PC-3 (cell line): ENCODE results near the gene TMEM235. TPM values are rescaled to one million over a fixed set of nuclear protein-coding genes. Genes with fewer than 3 reads are reported as not detected.

ENCODE experiments used
- ATAC-seq: fragments of 200-7000 bp; cut with Tn5 transposase; 2 replicates; pipeline ENCODE4 v1.9.1; 2020; ENCODE audit warnings: mild to moderate bottlenecking, moderate library complexity
- BruUV-seq: library from RNA; stranded (reverse); fragments of 400-500 nt; replicated peaks from 2 replicates; lab custom pipeline; 2021; lab: Mats Ljungman, UMichigan
- CTCF ChIA-PET: fragments of 300-600 bp; sonication (Branson Sonifier 250); formaldehyde crosslinking; loops from one replicate; lab custom pipeline; 2022; ENCODE audit warnings: antibody characterized with exemption; lab: Charles Lee
- POLR2A ChIA-PET: fragments of 300-600 bp; sonication (Branson Sonifier 250); formaldehyde crosslinking; loops from one replicate; lab custom pipeline; 2022; ENCODE audit warnings: antibody characterized with exemption; ENCODE audit not compliant: unreplicated experiment; lab: Charles Lee
- DNase-seq: peaks from one replicate; pipeline ENCODE4 v3.0.0-alpha.2; 2015
- H2AFZ ChIP-seq: fragments of 300-600 bp; sonication (generic); 2 replicates; pipeline ENCODE4 v1.6.0; 2016; ENCODE audit warnings: antibody characterized with exemption, low read length
- H3F3A ChIP-seq: fragments of 300-600 bp; sonication (generic); one replicate; pipeline ENCODE4 v1.6.0; 2017; ENCODE audit warnings: antibody characterized with exemption, low read length, control low read depth, mild to moderate bottlenecking; ENCODE audit not compliant: unreplicated experiment
- H3K27ac ChIP-seq: fragments of 300-600 bp; sonication (generic); 2 replicates; pipeline ENCODE4 v1.5.1; 2016; ENCODE audit warnings: mild to moderate bottlenecking, low read length
- H3K27me3 ChIP-seq: fragments of 300-600 bp; sonication (generic); 2 replicates; pipeline ENCODE4 v1.6.1; 2016; ENCODE audit warnings: low read length, mixed read lengths
- H3K36me3 ChIP-seq: fragments of 300-600 bp; sonication (generic); 2 replicates; pipeline ENCODE4 v1.6.1; 2016; ENCODE audit warnings: low read depth, mixed run types, low read length, mixed read lengths
- H3K4me1 ChIP-seq: fragments of 300-600 bp; sonication (generic); 2 replicates; pipeline ENCODE4 v1.5.1; 2016; ENCODE audit warnings: low read length; ENCODE audit not compliant: insufficient read depth
- H3K4me2 ChIP-seq: fragments of 300-600 bp; sonication (generic); 2 replicates; pipeline ENCODE4 v1.6.0; 2016; ENCODE audit warnings: low read length
- H3K4me3 ChIP-seq: fragments of 300-600 bp; sonication (generic); 2 replicates; pipeline ENCODE4 v1.5.1; 2016; ENCODE audit warnings: mild to moderate bottlenecking, low read length, mixed read lengths
- H3K79me2 ChIP-seq: fragments of 300-600 bp; sonication (generic); 2 replicates; pipeline ENCODE4 v1.6.1; 2017; ENCODE audit warnings: low read length, mixed read lengths
- H3K9ac ChIP-seq: fragments of 300-600 bp; sonication (generic); 2 replicates; pipeline ENCODE4 v1.6.0; 2016; ENCODE audit warnings: mild to moderate bottlenecking, low read length
- H3K9me2 ChIP-seq: fragments of 300-600 bp; sonication (generic); replicated peaks from 2 replicates; pipeline ENCODE4 v1.6.1; 2016; ENCODE audit warnings: mixed run types, low read length, mixed read lengths
- H3K9me3 ChIP-seq: fragments of 300-600 bp; sonication (generic); 2 replicates; pipeline ENCODE4 v1.6.1; 2016; ENCODE audit warnings: low read length, mixed read lengths
- H4K20me1 ChIP-seq: fragments of 300-600 bp; sonication (generic); 2 replicates; pipeline ENCODE4 v1.6.1; 2016; ENCODE audit warnings: low read length, mixed read lengths
- CTCF ChIP-seq: fragments of 300-600 bp; sonication (generic); conservative IDR thresholded peaks from 2 replicates; pipeline ENCODE4 v1.5.1; 2017; ENCODE audit warnings: antibody characterized with exemption, low read depth, mild to moderate bottlenecking, low read length
- EZH2 ChIP-seq: fragments of 300-600 bp; sonication (generic); IDR thresholded peaks from one replicate; pipeline ENCODE4 v1.6.1; 2017; ENCODE audit warnings: antibody characterized with exemption, mild to moderate bottlenecking, low read length; ENCODE audit not compliant: unreplicated experiment
- EZH2phosphoT487 ChIP-seq: fragments of 300-600 bp; sonication (generic); IDR thresholded peaks from 2 replicates; pipeline ENCODE4 v1.6.1; 2018; ENCODE audit warnings: mild to moderate bottlenecking, antibody characterized with exemption, low read length, borderline replicate concordance
- intact Hi-C: fragments of 100-400 bp; cut with micrococcal nuclease; formaldehyde crosslinking; loops from 2 replicates; pipeline ENCODE4 v1.9.0; 2023
- total RNA-seq: library from RNA; depleted of rRNA; stranded (reverse); fragments of >200 nt; gene quantifications from 2 replicates; pipeline ENCODE4 v1.2.3, GENCODE V29; 2014

TMEM235 gene
- total RNA-seq, 1 experiment from 2014 or later, result not detected

GRCh38 chr17:78183916-78184315 lies 47.5 kb upstream of the TMEM235 start:
- peaks cover 30% of the 10 kb centered on the region for H3K36me3 ChIP-seq
- H3K9ac ChIP-seq, result no peak overlapping the region
- peaks cover 24% of the 10 kb centered on the region for H3K4me1 ChIP-seq
- H3F3A ChIP-seq, result no peaks in the 10 kb centered on the region
- peak overlapping the region; percentile 77; the same call in 1 of the 2 replicates for H3K4me3 ChIP-seq
- ATAC-seq (no peak), DNase-seq (no peak)
- POLR2A ChIA-PET, result no interaction called here
- TF ChIP-seq EZH2phosphoT487 (no peak), CTCF (no peak), EZH2 (no peak)
- BruUV-seq, result no TSS peak
- CTCF ChIA-PET, result no interaction called here
- intact Hi-C loops, result no loop called here
- no peaks in the 10 kb centered on the region for H3K9me3 ChIP-seq
- H3K4me2 ChIP-seq, result peak overlapping the region; percentile 99
- no peak overlapping the region for H2AFZ ChIP-seq
- peaks cover 65% of the 10 kb centered on the region for H3K79me2 ChIP-seq
- H3K27ac ChIP-seq, result no peak overlapping the region
- H3K9me2 ChIP-seq, result no peaks in the 10 kb centered on the region
- H4K20me1 ChIP-seq, result peaks cover 13% of the 10 kb centered on the region; the same call in 1 of the 2 replicates
- no peaks in the 10 kb centered on the region for H3K27me3 ChIP-seq

- H2AFZ ChIP-seq, result no peak overlapping the region
- no peak overlapping the region for H3K27ac ChIP-seq
- no peaks in the 10 kb centered on the region for H3F3A ChIP-seq
- CTCF ChIA-PET, result no interaction called here
- H3K9ac ChIP-seq, result no peak overlapping the region
- H3K4me2 ChIP-seq, result peak overlapping the region; percentile 99
- H3K9me2 ChIP-seq, result no peaks in the 10 kb centered on the region
- intact Hi-C loops, result no loop called here
- POLR2A ChIA-PET, result no interaction called here
- no peak for TF ChIP-seq EZH2
- TF ChIP-seq EZH2phosphoT487, result no peak
- TF ChIP-seq CTCF, result no peak
- peaks cover 24% of the 10 kb centered on the region for H3K4me1 ChIP-seq
- BruUV-seq, result no TSS peak
- H3K79me2 ChIP-seq, result peaks cover 70% of the 10 kb centered on the region
- ATAC-seq, result no peak
- no peaks in the 10 kb centered on the region for H3K9me3 ChIP-seq
- H3K27me3 ChIP-seq, result no peaks in the 10 kb centered on the region
- peak overlapping the region; percentile 77; the same call in 1 of the 2 replicates for H3K4me3 ChIP-seq
- no peak for DNase-seq
- peaks cover 13% of the 10 kb centered on the region; the same call in 1 of the 2 replicates for H4K20me1 ChIP-seq
- H3K36me3 ChIP-seq, result peaks cover 27% of the 10 kb centered on the region
Observed at GRCh38 chr17:78184351-78184750, 47.1 kb upstream of the TMEM235 start.

GRCh38 chr17:78184868-78185267 lies 46.6 kb upstream of the TMEM235 start:
- H3K4me3 ChIP-seq, result peak overlapping the region; percentile 77
- TF ChIP-seq EZH2 (no peak), CTCF (no peak), EZH2phosphoT487 (no peak)
- POLR2A ChIA-PET, result no interaction called here
- ATAC-seq (no peak), DNase-seq (no peak)
- H3K36me3 ChIP-seq, result peaks cover 26% of the 10 kb centered on the region
- no peak overlapping the region for H2AFZ ChIP-seq
- H3K79me2 ChIP-seq, result peaks cover 75% of the 10 kb centered on the region
- no peak overlapping the region for H3K9ac ChIP-seq
- intact Hi-C loops, result loop anchor here (5.0 kb wide), 1 partner anchor 67 kb away; no protein-coding TSS in a partner anchor
- H3K27me3 ChIP-seq, result no peaks in the 10 kb centered on the region
- no peaks in the 10 kb centered on the region for H3F3A ChIP-seq
- H3K9me3 ChIP-seq, result no peaks in the 10 kb centered on the region
- CTCF ChIA-PET, result no interaction called here
- no peaks in the 10 kb centered on the region for H3K9me2 ChIP-seq
- peak overlapping the region; percentile 99 for H3K4me2 ChIP-seq
- H4K20me1 ChIP-seq, result peaks cover 13% of the 10 kb centered on the region; the same call in 1 of the 2 replicates
- BruUV-seq, result no TSS peak
- peaks cover 24% of the 10 kb centered on the region for H3K4me1 ChIP-seq
- H3K27ac ChIP-seq, result no peak overlapping the region
